ENCODE measurements around the gene KIF12. TPM values are rescaled to one million over a fixed set of nuclear protein-coding genes. Genes with fewer than 3 reads are reported as not detected.

KIF12 gene
- total and polyA plus RNA-seq, 2 of the 8 experiments (the other 6 are each of a cell fraction or from before 2014, with no cell fraction given) = 2.9 to 3.9 TPM

DNA sequence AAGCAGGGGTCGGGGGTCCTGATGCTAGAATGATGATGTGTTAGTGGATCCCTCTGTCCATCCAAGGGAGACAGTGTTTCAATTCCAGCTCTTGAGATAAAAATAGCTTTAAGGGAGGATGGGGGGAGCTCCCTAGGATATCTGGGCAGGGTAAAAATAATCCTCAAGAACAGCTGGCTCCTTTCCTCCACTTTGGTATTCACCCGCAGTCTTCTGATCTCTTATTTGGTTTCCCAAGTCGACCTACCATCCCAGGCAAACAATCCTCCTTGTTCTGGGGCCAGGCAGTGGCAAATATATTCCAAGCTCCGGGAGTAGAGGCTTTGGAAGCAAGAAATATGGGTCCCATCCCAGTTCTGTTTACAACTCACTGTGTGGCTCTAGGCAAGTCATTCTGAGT lies 41.8 kb upstream of the KIF12 start:
- no peak overlapping the region for H2BK5ac ChIP-seq (ENCODE audit: low read depth, low read length)
- no peak for DNase-seq (ENCODE audit: low read depth in 1 of 2, low spot score in 2 of 2)
- no peaks in the 10 kb centered on the region for H3K4me1 ChIP-seq (replicated peaks in 1 of 4; ENCODE audit: control insufficient read depth in 3 of 4, insufficient read depth in 4 of 4, low read length in 3 of 4)
- H3K9ac ChIP-seq (replicated peaks in 1 of 4; ENCODE audit: extremely low read depth in 1 of 4, low read depth in 3 of 4, low read length in 3 of 4) = no peak overlapping the region
- H2AK5ac ChIP-seq (ENCODE audit: low read depth, low read length) = no peak overlapping the region
- TF ChIP-seq BCL11A (IDR thresholded peaks at IDR 0.05; ENCODE audit: low read depth in 2 of 2, low read length in 2 of 2) (no peak), RXRA (IDR thresholded peaks at IDR 0.05; ENCODE audit: insufficient read depth, low read depth, low read length) (no peak)
- H3K56ac ChIP-seq (replicated peaks; ENCODE audit: insufficient read length, low read depth, low read length) = no peak overlapping the region
- ChIA-PET POLR2A (ENCODE audit: partially characterized antibody) (interaction anchor here (1.1 to 1.2 kb wide), 3 partner anchors 9 to 52 kb away, joined by 3 to 4 read pairs (median 3); no protein-coding TSS in a partner anchor), CTCF (ENCODE audit: partially characterized antibody) (interaction anchor here (0.6 to 6.3 kb wide), 16 partner anchors 8 to 333 kb away, joined by 3 to 68 read pairs (median 4); partner anchors contain the start of gene COL27A1)
- H2BK15ac ChIP-seq (ENCODE audit: low read length) = no peak overlapping the region
- H3K23me2 ChIP-seq (ENCODE audit: low read depth, low read length) = no peaks in the 10 kb centered on the region
- no peak overlapping the region for H3K4ac ChIP-seq (replicated peaks; ENCODE audit: insufficient read length, low read depth, low read length)
- 83% methylated on average over 4 of the region's 4 CpGs; no CpG with 5 or more reads in 1 of the 2 experiments for WGBS, 2 experiments (ENCODE audit: extremely low coverage in 1 of 2, insufficient coverage in 1 of 2, insufficient read length in 1 of 2, insufficient replicate concordance in 2 of 2, low coverage in 1 of 2, low lambda C conversion rate in 2 of 2, missing lambda C conversion rate in 1 of 2)
- peaks cover 0 to 2% (median 0%) of the 10 kb centered on the region in 4 experiments; a peak in 3 of 7 replicates for H3K27me3 ChIP-seq (replicated peaks in 1 of 4; ENCODE audit: control insufficient read depth in 3 of 4, extremely low read depth in 1 of 4, insufficient read depth in 3 of 4, low read length in 3 of 4)
- H2BK12ac ChIP-seq (ENCODE audit: low read depth, low read length) = no peak overlapping the region
- no peak overlapping the region for H4K8ac ChIP-seq (ENCODE audit: extremely low read depth, insufficient read depth, low read length)
- H2BK20ac ChIP-seq (ENCODE audit: low read length) = no peak overlapping the region
- H2BK120ac ChIP-seq (replicated peaks; ENCODE audit: low read depth, low read length) = no peak overlapping the region
- H3K27ac ChIP-seq (ENCODE audit: low read depth, low read length) = no peak overlapping the region
- no peak overlapping the region for H4K5ac ChIP-seq (ENCODE audit: insufficient read length, low read depth, low read length)
- H4K91ac ChIP-seq (replicated peaks; ENCODE audit: insufficient read length, low read length) = no peak overlapping the region
- no peak overlapping the region for H3K4me2 ChIP-seq (ENCODE audit: insufficient read depth in 1 of 2, low read depth in 2 of 2, low read length in 2 of 2)
- H3K14ac ChIP-seq (ENCODE audit: insufficient read length) = no peak overlapping the region
- no peak overlapping the region for H3K18ac ChIP-seq (ENCODE audit: extremely low read depth, low read length)
- H4K20me1 ChIP-seq (replicated peaks in 1 of 2; ENCODE audit: control insufficient read depth in 1 of 2, insufficient read depth in 2 of 2, low read length in 2 of 2) = no peaks in the 10 kb centered on the region
- no peak overlapping the region for H3K4me3 ChIP-seq (ENCODE audit: extremely low read depth in 1 of 4, insufficient read depth in 2 of 4, low read depth in 3 of 4, low read length in 4 of 4)
- no peaks in the 10 kb centered on the region for H3K79me2 ChIP-seq (ENCODE audit: control insufficient read depth in 1 of 2, insufficient read depth in 2 of 2, low read length in 2 of 2)
- H3K23ac ChIP-seq (ENCODE audit: insufficient read length) = no peak overlapping the region
- H3K79me1 ChIP-seq (ENCODE audit: low read depth, low read length) = no peaks in the 10 kb centered on the region
- H2AFZ ChIP-seq (ENCODE audit: low read length) = no peak overlapping the region
- FAIRE-seq = no peak
- H3K36me3 ChIP-seq (ENCODE audit: control insufficient read depth in 2 of 4, insufficient read depth in 4 of 4, low read length in 3 of 4) = no peaks in the 10 kb centered on the region
- H3K9me3 ChIP-seq (ENCODE audit: insufficient read depth in 2 of 2, low read depth in 1 of 2, low read length in 1 of 2) = no peaks in the 10 kb centered on the region

Data from H1 (cell line).